Type B pancreatic cell (in vitro differentiated cells): Measurements from ENCODE around the gene BMP7. TPM values are rescaled to one million over a fixed set of nuclear protein-coding genes. Genes with fewer than 3 reads are reported as not detected.

ENCODE experiments used
- DNase-seq: peaks from one replicate; pipeline ENCODE4 v3.0.0; 2021; ENCODE audit warnings: mixed read lengths; ENCODE audit not compliant: unreplicated experiment; ENCODE audit errors: extremely low spot score
- H3K27ac Mint-ChIP-seq: 2 replicates; pipeline ENCODE4 v1.8.0; 2021; ENCODE audit warnings: mild to moderate bottlenecking, mixed read lengths
- H3K27me3 Mint-ChIP-seq: 2 replicates; pipeline ENCODE4 v1.8.0; 2021; ENCODE audit warnings: mixed read lengths
- H3K36me3 Mint-ChIP-seq: 2 replicates; pipeline ENCODE4 v1.8.0; 2021; ENCODE audit warnings: mixed read lengths
- H3K4me1 Mint-ChIP-seq: one replicate; pipeline ENCODE4 v1.8.0; 2021; ENCODE audit warnings: mixed read lengths; ENCODE audit not compliant: unreplicated experiment
- H3K4me3 Mint-ChIP-seq: 2 replicates; pipeline ENCODE4 v1.8.0; 2021; ENCODE audit warnings: mild to moderate bottlenecking, mixed read lengths
- H3K9me3 Mint-ChIP-seq: 2 replicates; pipeline ENCODE4 v1.8.0; 2021; ENCODE audit warnings: mixed read lengths
- CTCF ChIP-seq: fragments of 200-600 bp; sonication (generic); conservative IDR thresholded peaks from 2 replicates; pipeline ENCODE4 v1.5.0; 2021; ENCODE audit warnings: antibody characterized with exemption, mild to moderate bottlenecking
- total RNA-seq: library from RNA; stranded (reverse); gene quantifications from 2 replicates; pipeline ENCODE4 v1.2.1, GENCODE V29; 2021; ENCODE audit warnings: low replicate concordance

The BMP7 gene
- total RNA-seq, 1 donor from 2014 or later = 115 TPM

GRCh38 chr20:57256205-57256604 is 10.2 kb downstream of the BMP7 start:
- no peak for TF ChIP-seq CTCF
- Mint-ChIP-seq H3K4me3 (no peak overlapping the region), H3K27ac (no peak overlapping the region), H3K9me3 (no peaks in the 10 kb centered on the region), H3K36me3 (peaks cover 21% of the 10 kb centered on the region), H3K27me3 (peaks cover 4% of the 10 kb centered on the region), H3K4me1 (peaks cover 72% of the 10 kb centered on the region)
- DNase-seq = no peak

DNA sequence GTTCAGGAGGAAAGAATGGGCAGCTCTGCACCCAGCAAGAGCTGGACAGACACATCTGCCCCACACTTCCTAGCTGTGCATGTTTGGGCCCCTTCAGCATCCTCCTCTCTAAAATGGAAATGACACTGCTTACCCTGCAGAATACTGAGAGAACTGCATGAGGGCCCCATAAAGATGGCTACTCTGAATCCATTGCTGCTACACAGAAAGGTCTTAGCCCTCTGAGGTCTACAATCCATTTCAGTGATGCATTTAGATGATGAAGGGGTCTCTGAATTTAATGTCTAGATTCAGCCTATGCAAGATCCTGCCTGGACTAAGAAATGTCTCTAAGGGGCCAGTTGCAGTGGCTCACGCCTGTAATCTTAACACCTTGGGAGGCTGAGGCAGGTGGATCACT is 11.3 kb downstream of the BMP7 start:
- Mint-ChIP-seq H3K27ac (peak overlapping the region; percentile 43), H3K4me1 (peaks cover 70% of the 10 kb centered on the region), H3K4me3 (no peak overlapping the region), H3K9me3 (no peaks in the 10 kb centered on the region), H3K27me3 (no peaks in the 10 kb centered on the region), H3K36me3 (peaks cover 21% of the 10 kb centered on the region)
- DNase-seq = no peak
- TF ChIP-seq CTCF = no peak

DNA sequence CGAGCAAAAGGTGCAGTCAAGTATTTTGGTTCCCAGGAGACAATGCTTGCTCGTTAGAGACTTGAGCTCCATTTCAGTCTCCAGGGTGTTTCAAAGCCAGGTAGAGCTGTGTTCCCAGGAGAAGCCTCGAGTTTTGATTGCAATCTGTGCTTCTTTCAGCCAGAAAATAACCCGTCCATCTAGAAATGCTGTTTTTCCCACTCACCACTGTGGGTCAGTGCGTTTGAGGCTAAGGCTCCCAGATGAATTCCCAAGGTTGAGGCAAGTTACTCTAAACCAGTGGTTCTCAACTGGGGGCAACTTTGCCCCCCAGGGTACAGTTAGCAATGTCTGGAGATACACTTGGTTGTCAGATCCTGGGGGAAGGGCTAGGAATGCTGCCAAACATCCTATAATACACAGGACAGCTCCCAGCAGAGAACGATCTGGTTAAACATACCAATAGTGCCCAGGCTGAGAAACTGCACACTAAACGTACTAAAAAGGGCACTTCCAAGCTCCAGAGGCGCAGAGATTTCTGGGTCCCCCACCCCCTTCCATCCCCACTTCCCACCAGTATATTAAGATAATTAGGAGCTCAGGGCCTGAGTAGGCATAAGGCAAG is 13.8 kb downstream of the BMP7 start:
- Mint-ChIP-seq H3K27ac (peak overlapping the region; percentile 79), H3K4me3 (peak overlapping the region; percentile 49), H3K27me3 (no peaks in the 10 kb centered on the region), H3K36me3 (peaks cover 29% of the 10 kb centered on the region), H3K9me3 (peaks cover 8% of the 10 kb centered on the region), H3K4me1 (peaks cover 53% of the 10 kb centered on the region)
- no peak for TF ChIP-seq CTCF
- no peak for DNase-seq

- Mint-ChIP-seq H3K36me3 (peaks cover 33% of the 10 kb centered on the region), H3K4me3 (peak overlapping the region; percentile 49), H3K4me1 (peaks cover 55% of the 10 kb centered on the region), H3K27ac (peak overlapping the region; percentile 79), H3K9me3 (peaks cover 13% of the 10 kb centered on the region), H3K27me3 (no peaks in the 10 kb centered on the region)
- TF ChIP-seq CTCF = no peak
- DNase-seq = no peak
Observed at GRCh38 chr20:57251949-57252348, 14.5 kb downstream of the BMP7 start.

DNA sequence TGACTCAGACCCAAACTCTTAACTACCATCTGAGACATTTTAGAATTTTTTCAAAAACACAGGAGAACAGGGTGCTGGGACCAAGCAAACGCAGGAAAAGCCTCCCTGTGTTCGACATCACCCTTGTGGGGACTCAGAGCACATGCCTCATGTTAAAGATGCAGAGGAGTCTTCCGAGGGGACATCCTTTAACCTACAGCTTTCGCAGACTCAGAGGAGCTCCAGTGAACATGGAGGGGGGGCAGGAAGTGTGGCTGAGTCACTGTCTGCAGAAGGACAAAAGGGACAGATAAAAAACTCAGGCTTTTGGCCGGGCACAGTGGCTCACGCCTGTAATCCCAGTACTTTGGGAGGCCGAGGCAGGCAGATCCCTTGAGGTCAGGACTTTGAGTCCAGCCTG is 15.1 kb downstream of the BMP7 start:
- peak overlapping the region; percentile 71 for H3K27ac Mint-ChIP-seq
- H3K36me3 Mint-ChIP-seq = peaks cover 31% of the 10 kb centered on the region
- peak overlapping the region; percentile 9 for H3K4me3 Mint-ChIP-seq
- H3K27me3 Mint-ChIP-seq = no peaks in the 10 kb centered on the region
- peaks cover 54% of the 10 kb centered on the region for H3K4me1 Mint-ChIP-seq
- H3K9me3 Mint-ChIP-seq = peaks cover 13% of the 10 kb centered on the region
- no peak for TF ChIP-seq CTCF
- DNase-seq = no peak
